ENCODE data around the gene KCNJ5.

GRCh38 chr11:128896356-128896755 lies 5.2 kb downstream of the KCNJ5 start:
- TF ChIP-seq, protein P1, sequence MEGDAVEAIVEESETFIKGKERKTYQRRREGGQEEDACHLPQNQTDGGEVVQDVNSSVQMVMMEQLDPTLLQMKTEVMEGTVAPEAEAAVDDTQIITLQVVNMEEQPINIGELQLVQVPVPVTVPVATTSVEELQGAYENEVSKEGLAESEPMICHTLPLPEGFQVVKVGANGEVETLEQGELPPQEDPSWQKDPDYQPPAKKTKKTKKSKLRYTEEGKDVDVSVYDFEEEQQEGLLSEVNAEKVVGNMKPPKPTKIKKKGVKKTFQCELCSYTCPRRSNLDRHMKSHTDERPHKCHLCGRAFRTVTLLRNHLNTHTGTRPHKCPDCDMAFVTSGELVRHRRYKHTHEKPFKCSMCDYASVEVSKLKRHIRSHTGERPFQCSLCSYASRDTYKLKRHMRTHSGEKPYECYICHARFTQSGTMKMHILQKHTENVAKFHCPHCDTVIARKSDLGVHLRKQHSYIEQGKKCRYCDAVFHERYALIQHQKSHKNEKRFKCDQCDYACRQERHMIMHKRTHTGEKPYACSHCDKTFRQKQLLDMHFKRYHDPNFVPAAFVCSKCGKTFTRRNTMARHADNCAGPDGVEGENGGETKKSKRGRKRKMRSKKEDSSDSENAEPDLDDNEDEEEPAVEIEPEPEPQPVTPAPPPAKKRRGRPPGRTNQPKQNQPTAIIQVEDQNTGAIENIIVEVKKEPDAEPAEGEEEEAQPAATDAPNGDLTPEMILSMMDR (conservative IDR thresholded peaks at IDR 0.05) = no peak
- TF ChIP-seq ZFX (IDR thresholded peaks at IDR 0.05) = no peak

Measured in C4-2B (cell line).